ENCODE measurements around the gene ANXA8.
A peak's percentile ranks its signal among the peaks of the same experiment; 100 is the strongest.
"Not testable (repeated sequence)": the region's sequence is repeated elsewhere in the genome, so short reads cannot be mapped to it uniquely, and the experiment has no call there.

Gene ANXA8

DNA sequence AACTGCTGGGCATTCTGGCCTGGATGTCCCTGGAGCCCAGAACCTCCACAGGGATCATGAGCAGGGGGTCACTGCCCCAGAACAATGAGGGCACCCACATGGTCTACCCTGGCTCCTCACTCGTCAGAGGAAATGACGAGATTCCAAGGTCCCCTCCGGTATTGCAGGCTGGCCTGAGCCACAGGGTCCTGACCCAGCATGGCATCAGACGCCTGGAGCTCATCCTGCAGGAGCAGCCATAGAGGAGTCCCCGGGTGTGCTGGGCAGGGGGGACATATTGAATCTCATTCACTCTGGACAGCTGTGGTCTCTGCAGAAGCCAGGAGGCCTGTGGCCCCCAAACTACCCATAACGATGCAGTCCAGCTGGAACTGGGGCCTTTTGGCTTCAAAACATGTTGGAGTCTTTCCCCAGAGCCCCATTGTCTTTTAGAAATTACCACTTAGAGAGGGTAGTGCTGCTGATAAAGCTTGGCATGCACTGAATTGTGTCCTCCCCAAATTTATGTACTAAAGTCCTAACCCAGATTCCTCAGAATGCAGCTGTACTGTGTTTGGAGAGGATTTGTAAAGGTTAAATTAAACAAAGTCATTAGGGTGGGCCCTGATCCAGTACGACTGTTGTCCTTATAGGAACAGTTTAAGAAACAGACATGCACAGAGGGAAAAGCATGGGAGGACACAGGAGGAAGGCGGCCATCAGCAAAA lies 27.7 kb downstream of the ANXA8 start:
- Histone ChIP-seq H3K4me1 (ENCODE audit: control insufficient read depth in 2 of 2, insufficient read depth in 1 of 2, low read depth in 1 of 2, low read length in 2 of 2) (peaks cover 0 to 6% of the 10 kb centered on the region in 2 donors), H4K8ac (ENCODE audit: low read depth, low read length) (no peak overlapping the region), H3K4me3 (ENCODE audit: low read length in 2 of 2) (no peak overlapping the region), H3K27ac (replicated peaks; ENCODE audit: low read length) (no peak overlapping the region), H3K79me1 (ENCODE audit: low read depth, low read length) (no peaks in the 10 kb centered on the region), H2BK5ac (ENCODE audit: low read length) (no peak overlapping the region), H2BK120ac (ENCODE audit: low read depth, low read length) (no peak overlapping the region), H3K18ac (ENCODE audit: low read length) (no peak overlapping the region), H2BK12ac (ENCODE audit: low read length) (no peak overlapping the region), H3K4ac (ENCODE audit: low read length) (no peak overlapping the region), H4K91ac (ENCODE audit: low read depth, low read length, poor library complexity) (no peak overlapping the region), H3K9ac (ENCODE audit: low read depth, low read length, poor library complexity) (no peak overlapping the region), H2BK15ac (ENCODE audit: low read length) (no peak overlapping the region), H2AFZ (ENCODE audit: low read length) (no peak overlapping the region), H3K4me2 (ENCODE audit: insufficient read depth, low read length, poor library complexity, severe bottlenecking) (no peak overlapping the region), H3K9me3 (replicated peaks in 1 of 2; ENCODE audit: control insufficient read depth in 2 of 2, insufficient read depth in 1 of 2, low read depth in 1 of 2, low read length in 2 of 2) (peaks cover 0 to 4% of the 10 kb centered on the region in 2 donors), H3K23ac (ENCODE audit: low read depth, low read length, poor library complexity) (no peak overlapping the region), H3K36me3 (replicated peaks in 1 of 2; ENCODE audit: control insufficient read depth in 2 of 2, insufficient read depth in 2 of 2, low read length in 2 of 2) (no peaks in the 10 kb centered on the region), H2AK5ac (ENCODE audit: low read depth, low read length) (no peak overlapping the region), H3K14ac (ENCODE audit: low read length) (no peak overlapping the region), H3K27me3 (ENCODE audit: control insufficient read depth in 3 of 3, insufficient read depth in 3 of 3, low read depth in 1 of 3, low read length in 3 of 3) (peaks cover 0 to 29% (median 0%) of the 10 kb centered on the region in 3 experiments)
- no peak for DNase-seq (ENCODE audit: low spot score)
- no CpG with 5 or more reads among the region's 8 CpGs for WGBS, 2 donors (ENCODE audit: extremely low coverage in 2 of 2, insufficient read length in 2 of 2, insufficient replicate concordance in 1 of 2)

- WGBS, 2 donors (ENCODE audit: extremely low coverage in 2 of 2, insufficient read length in 2 of 2, insufficient replicate concordance in 1 of 2): no CpG with 5 or more reads among the region's 9 CpGs
- not testable (repeated sequence) for H2BK120ac ChIP-seq (ENCODE audit: low read depth, low read length); H2AK5ac ChIP-seq (ENCODE audit: low read depth, low read length); H4K8ac ChIP-seq (ENCODE audit: low read depth, low read length); H3K4ac ChIP-seq (ENCODE audit: low read length); H3K9ac ChIP-seq (ENCODE audit: low read depth, low read length, poor library complexity); H3K18ac ChIP-seq (ENCODE audit: low read length); H3K79me1 ChIP-seq (ENCODE audit: low read depth, low read length); H2BK15ac ChIP-seq (ENCODE audit: low read length); DNase-seq (ENCODE audit: low spot score); H3K4me2 ChIP-seq (ENCODE audit: insufficient read depth, low read length, poor library complexity, severe bottlenecking); H3K14ac ChIP-seq (ENCODE audit: low read length); H2BK12ac ChIP-seq (ENCODE audit: low read length); H3K4me3 ChIP-seq (ENCODE audit: low read length in 2 of 2); H3K9me3 ChIP-seq (replicated peaks in 1 of 2; ENCODE audit: control insufficient read depth in 2 of 2, insufficient read depth in 1 of 2, low read depth in 1 of 2, low read length in 2 of 2); H2BK5ac ChIP-seq (ENCODE audit: low read length); H3K23ac ChIP-seq (ENCODE audit: low read depth, low read length, poor library complexity); H3K27ac ChIP-seq (replicated peaks; ENCODE audit: low read length); H3K4me1 ChIP-seq (ENCODE audit: control insufficient read depth in 2 of 2, insufficient read depth in 1 of 2, low read depth in 1 of 2, low read length in 2 of 2); H4K91ac ChIP-seq (ENCODE audit: low read depth, low read length, poor library complexity); H3K36me3 ChIP-seq (replicated peaks in 1 of 2; ENCODE audit: control insufficient read depth in 2 of 2, insufficient read depth in 2 of 2, low read length in 2 of 2); H2AFZ ChIP-seq (ENCODE audit: low read length)
- peaks cover 0 to 34% (median 0%) of the 10 kb centered on the region in 3 experiments for H3K27me3 ChIP-seq (ENCODE audit: control insufficient read depth in 3 of 3, insufficient read depth in 3 of 3, low read depth in 1 of 3, low read length in 3 of 3)
Observed at GRCh38 chr10:47455350-47456078, 28.4 kb downstream of the ANXA8 start.

DNA sequence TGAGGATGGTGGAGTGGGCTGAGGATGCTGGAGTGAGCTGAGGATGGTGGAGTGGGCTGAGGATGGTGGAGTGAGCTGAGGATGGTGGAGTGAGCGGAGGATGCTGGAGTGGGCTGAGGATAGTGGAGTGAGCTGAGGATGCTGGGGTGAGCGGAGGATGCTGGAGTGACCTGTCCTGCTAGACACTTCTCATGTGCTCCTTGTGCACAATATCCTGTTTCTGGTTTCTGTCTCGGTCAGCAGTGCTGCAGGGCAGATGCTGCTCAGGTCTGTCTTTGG lies 29.2 kb downstream of the ANXA8 start:
- Histone ChIP-seq H3K4me1 (ENCODE audit: control insufficient read depth in 2 of 2, insufficient read depth in 1 of 2, low read depth in 1 of 2, low read length in 2 of 2) (peaks cover 0 to 6% of the 10 kb centered on the region in 2 donors), H3K36me3 (replicated peaks in 1 of 2; ENCODE audit: control insufficient read depth in 2 of 2, insufficient read depth in 2 of 2, low read length in 2 of 2) (no peaks in the 10 kb centered on the region), H2BK5ac (ENCODE audit: low read length) (no peak overlapping the region), H2AFZ (ENCODE audit: low read length) (no peak overlapping the region), H3K4me3 (ENCODE audit: low read length in 2 of 2) (no peak overlapping the region), H2BK120ac (ENCODE audit: low read depth, low read length) (no peak overlapping the region), H3K27ac (replicated peaks; ENCODE audit: low read length) (no peak overlapping the region), H3K18ac (ENCODE audit: low read length) (no peak overlapping the region), H3K4ac (ENCODE audit: low read length) (no peak overlapping the region), H3K27me3 (ENCODE audit: control insufficient read depth in 3 of 3, insufficient read depth in 3 of 3, low read depth in 1 of 3, low read length in 3 of 3) (peaks cover 0 to 40% (median 0%) of the 10 kb centered on the region in 3 experiments), H4K8ac (ENCODE audit: low read depth, low read length) (no peak overlapping the region), H3K4me2 (ENCODE audit: insufficient read depth, low read length, poor library complexity, severe bottlenecking) (no peak overlapping the region), H3K23ac (ENCODE audit: low read depth, low read length, poor library complexity) (peak overlapping the region; percentile 5), H3K9me3 (replicated peaks in 1 of 2; ENCODE audit: control insufficient read depth in 2 of 2, insufficient read depth in 1 of 2, low read depth in 1 of 2, low read length in 2 of 2) (peaks cover 0 to 4% of the 10 kb centered on the region in 2 donors), H2AK5ac (ENCODE audit: low read depth, low read length) (no peak overlapping the region), H2BK12ac (ENCODE audit: low read length) (no peak overlapping the region), H3K79me1 (ENCODE audit: low read depth, low read length) (no peaks in the 10 kb centered on the region), H3K14ac (ENCODE audit: low read length) (no peak overlapping the region), H3K9ac (ENCODE audit: low read depth, low read length, poor library complexity) (no peak overlapping the region), H2BK15ac (ENCODE audit: low read length) (no peak overlapping the region), H4K91ac (ENCODE audit: low read depth, low read length, poor library complexity) (no peak overlapping the region)
- no peak for DNase-seq (ENCODE audit: low spot score)
- WGBS, 2 donors (ENCODE audit: extremely low coverage in 2 of 2, insufficient read length in 2 of 2, insufficient replicate concordance in 1 of 2): no CpG with 5 or more reads among the region's 3 CpGs

DNA sequence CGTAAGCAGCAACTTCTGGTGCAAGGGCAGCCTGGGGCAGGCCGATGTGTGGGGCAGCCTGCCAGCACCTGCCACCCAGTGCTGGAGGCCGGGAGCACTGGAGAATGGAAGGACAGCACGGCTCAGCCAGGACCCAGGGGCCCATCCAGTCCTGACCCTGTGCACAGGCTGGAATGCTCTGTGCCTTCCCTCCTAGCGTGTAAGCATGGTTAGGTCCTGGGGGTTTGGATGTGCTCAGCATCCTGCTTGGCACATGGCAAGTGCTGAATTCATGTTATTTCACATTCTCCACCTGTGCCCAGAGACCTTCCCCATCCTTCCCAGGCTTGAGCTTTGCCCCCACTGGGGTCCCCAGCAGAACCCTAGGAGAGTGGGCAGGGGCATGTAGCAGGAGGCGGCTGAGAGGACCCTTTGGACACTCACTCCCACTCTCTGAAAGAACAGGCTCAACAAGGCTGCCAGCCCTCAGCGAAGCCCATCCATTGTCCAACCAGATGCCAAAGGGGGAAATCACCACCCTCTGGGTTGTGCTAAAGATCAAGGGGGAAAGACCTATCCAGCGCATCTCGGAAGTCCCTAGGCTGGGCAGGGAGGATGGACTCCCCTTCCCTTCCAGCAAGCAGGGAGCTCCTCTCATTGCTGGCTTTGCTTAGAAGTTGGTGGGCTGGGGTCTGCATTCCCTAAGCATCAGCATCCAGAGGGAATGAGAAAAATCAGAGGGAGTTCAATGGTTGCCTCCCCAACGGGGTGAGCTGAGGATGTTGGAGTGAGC lies 29.7 kb downstream of the ANXA8 start:
- Histone ChIP-seq H2BK5ac (ENCODE audit: low read length) (no peak overlapping the region), H3K4me3 (ENCODE audit: low read length in 2 of 2) (no peak overlapping the region), H2BK12ac (ENCODE audit: low read length) (no peak overlapping the region), H3K9ac (ENCODE audit: low read depth, low read length, poor library complexity) (no peak overlapping the region), H2BK120ac (ENCODE audit: low read depth, low read length) (no peak overlapping the region), H3K4ac (ENCODE audit: low read length) (no peak overlapping the region), H3K4me1 (ENCODE audit: control insufficient read depth in 2 of 2, insufficient read depth in 1 of 2, low read depth in 1 of 2, low read length in 2 of 2) (peaks cover 0 to 6% of the 10 kb centered on the region in 2 donors), H2AFZ (ENCODE audit: low read length) (no peak overlapping the region), H3K36me3 (replicated peaks in 1 of 2; ENCODE audit: control insufficient read depth in 2 of 2, insufficient read depth in 2 of 2, low read length in 2 of 2) (no peaks in the 10 kb centered on the region), H3K27ac (replicated peaks; ENCODE audit: low read length) (no peak overlapping the region), H3K4me2 (ENCODE audit: insufficient read depth, low read length, poor library complexity, severe bottlenecking) (no peak overlapping the region), H4K8ac (ENCODE audit: low read depth, low read length) (no peak overlapping the region), H2AK5ac (ENCODE audit: low read depth, low read length) (no peak overlapping the region), H3K9me3 (replicated peaks in 1 of 2; ENCODE audit: control insufficient read depth in 2 of 2, insufficient read depth in 1 of 2, low read depth in 1 of 2, low read length in 2 of 2) (peaks cover 0 to 4% of the 10 kb centered on the region in 2 donors), H3K18ac (ENCODE audit: low read length) (no peak overlapping the region), H2BK15ac (ENCODE audit: low read length) (no peak overlapping the region), H3K14ac (ENCODE audit: low read length) (no peak overlapping the region), H4K91ac (ENCODE audit: low read depth, low read length, poor library complexity) (no peak overlapping the region), H3K27me3 (ENCODE audit: control insufficient read depth in 3 of 3, insufficient read depth in 3 of 3, low read depth in 1 of 3, low read length in 3 of 3) (peaks cover 0 to 40% (median 0%) of the 10 kb centered on the region in 3 experiments), H3K23ac (ENCODE audit: low read depth, low read length, poor library complexity) (peak overlapping the region; percentile 20), H3K79me1 (ENCODE audit: low read depth, low read length) (no peaks in the 10 kb centered on the region)
- no CpG with 5 or more reads among the region's 10 CpGs for WGBS, 2 donors (ENCODE audit: extremely low coverage in 2 of 2, insufficient read length in 2 of 2, insufficient replicate concordance in 1 of 2)
- DNase-seq (ENCODE audit: low spot score): no peak
